Amygdala (tissue), 56 donors: ENCODE measurements around the gene RBM43.
"Not testable (repeated sequence)": the region's sequence is repeated elsewhere in the genome, so short reads cannot be mapped to it uniquely, and the experiment has no call there.

Experiments used
- DNase-seq, 56 donors: peaks; one replicate each; lab custom pipeline; 2025; lab: John Stamatoyannopoulos, UW

Gene RBM43

GRCh38 chr2:151233288-151233687, 28.4 kb downstream of the RBM43 start:
- not testable (repeated sequence) for DNase-seq

GRCh38 chr2:151230627-151231140, 31.0 kb downstream of the RBM43 start:
- no peak for DNase-seq

DNA sequence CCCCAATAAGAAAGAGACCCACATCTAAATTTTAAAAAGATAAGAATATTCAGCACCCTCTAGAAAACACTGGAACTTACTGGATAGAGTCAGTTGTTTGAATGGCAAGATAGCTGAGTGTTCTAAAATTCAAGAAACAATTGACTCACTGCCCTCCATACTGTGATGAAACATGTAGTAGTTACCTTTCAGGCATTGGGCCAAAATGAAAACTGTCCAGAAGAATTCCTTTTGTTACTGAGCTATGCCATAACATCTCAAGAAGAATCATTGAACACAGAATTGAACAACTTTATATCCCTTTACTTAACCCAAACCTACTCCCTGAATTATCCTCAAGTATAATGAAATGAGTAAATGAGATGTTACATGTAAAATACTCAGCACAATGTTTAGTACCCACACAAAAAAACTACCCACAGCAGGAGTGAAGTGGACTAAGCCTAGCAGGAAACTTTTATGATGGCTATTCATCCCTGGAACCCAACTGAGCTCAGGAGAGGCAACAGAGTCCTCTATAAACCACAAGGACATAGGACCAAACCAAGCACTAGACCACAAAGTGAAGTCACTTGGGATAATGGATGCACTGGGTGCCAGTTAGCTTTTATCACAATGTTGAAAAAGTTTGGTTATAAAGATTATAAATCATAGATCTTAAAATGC, 32.7 kb downstream of the RBM43 start:
- no peak for DNase-seq

- no peak for DNase-seq
These were observed 44.3 kb downstream of the RBM43 start for GRCh38 chr2:151217343-151217742.

GRCh38 chr2:151207100-151207499, 54.6 kb downstream of the RBM43 start:
- DNase-seq, result no peak

GRCh38 chr2:151206446-151206968, 55.2 kb downstream of the RBM43 start:
- DNase-seq, result no peak

DNA sequence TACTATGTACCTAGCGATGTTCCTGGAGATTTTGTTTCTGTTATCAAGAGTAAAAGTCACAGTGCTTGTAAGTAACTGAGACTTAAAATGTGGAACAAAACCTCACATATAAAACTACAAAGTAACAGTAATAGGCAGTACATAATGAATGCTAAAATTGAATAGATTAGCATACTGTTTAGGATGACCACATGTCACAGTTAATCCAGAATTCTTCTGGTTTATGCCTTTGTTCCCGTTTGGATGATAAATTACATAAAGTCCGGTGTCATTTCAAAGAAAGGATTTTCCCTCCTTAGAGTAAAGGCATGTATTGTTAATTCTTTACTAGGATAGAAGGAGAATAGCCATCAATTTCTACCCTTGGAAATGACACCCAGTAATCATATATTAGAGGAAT, 56.1 kb downstream of the RBM43 start:
- DNase-seq, result no peak

- no peak for DNase-seq
These were observed 56.9 kb downstream of the RBM43 start for GRCh38 chr2:151204756-151205155.

- peak in 1 of 56 donors; percentile 2 for DNase-seq
These were observed 60.8 kb downstream of the RBM43 start for GRCh38 chr2:151200844-151201243.

DNA sequence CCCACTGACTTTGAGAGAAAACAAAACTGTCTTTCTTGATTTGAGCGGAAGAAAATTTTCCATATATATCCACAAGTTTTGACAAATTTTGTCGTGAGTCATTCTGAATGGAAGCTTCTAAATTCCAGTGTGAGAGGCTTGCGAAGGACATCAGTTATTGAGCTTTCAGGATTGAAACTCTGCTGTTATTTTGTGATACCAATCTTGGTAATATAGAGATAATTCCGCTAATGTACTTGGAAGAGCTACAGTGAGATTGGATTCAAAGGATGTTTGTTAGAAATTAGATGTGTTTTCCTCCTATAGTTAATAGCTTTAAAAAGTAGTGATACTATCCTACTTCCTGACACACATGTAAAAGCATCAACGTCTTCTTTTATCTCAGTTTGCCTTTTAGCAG, 61.4 kb downstream of the RBM43 start:
- no peak for DNase-seq

DNA sequence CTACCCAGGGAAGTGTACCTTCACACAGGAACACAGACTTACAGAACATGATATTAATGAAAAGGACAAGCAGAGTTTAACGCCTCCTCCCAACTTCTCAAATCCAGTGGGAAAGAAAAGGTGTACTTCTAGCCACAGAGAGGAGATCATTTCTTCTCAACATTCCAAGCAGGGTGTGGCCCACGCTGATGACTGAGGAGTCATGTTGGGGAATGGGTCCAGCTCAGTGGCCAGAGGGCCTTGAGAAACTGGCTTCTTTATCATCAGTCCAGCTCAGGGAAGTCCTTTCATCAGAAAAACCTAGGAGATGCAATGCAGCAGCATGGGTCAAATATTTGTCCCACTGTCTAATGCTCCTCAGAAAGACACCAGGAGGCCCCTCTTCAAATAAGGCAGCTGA, 63.0 kb downstream of the RBM43 start:
- no peak for DNase-seq
